HG03469 (cell line): ENCODE measurements around the gene IL17RB.

Experiments used
- ATAC-seq: cut with Tn5 transposase; IDR thresholded peaks from one replicate; pipeline ENCODE4 v1.9.1; 2021; ENCODE audit warnings: mild to moderate bottlenecking, moderate library complexity, moderate number of reproducible peaks; ENCODE audit not compliant: unreplicated experiment

IL17RB gene

GRCh38 chr3:53902067-53902466, 55.7 kb downstream of the IL17RB start:
- no peak for ATAC-seq

- no peak for ATAC-seq
Observed at GRCh38 chr3:53902711-53903110, 56.3 kb downstream of the IL17RB start.

DNA sequence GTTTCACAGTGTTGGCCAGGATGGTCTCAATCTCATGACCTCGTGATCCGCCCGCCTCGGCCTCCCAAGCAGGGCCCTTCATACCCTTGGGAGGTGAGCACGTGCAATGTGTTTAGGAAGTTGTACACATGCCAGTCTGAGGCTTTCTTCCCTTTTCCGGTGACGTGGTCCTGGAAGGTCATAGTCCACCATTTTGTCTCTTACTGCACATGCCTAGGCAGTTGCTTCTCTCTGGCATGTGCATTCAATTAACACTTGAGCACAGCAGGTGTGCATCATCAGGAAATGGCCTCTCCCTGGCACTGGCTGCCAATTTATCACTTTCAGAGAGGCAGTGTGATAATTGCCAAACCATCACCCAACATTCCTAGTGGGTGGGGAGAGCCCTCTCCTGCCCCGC, 67.0 kb downstream of the IL17RB start:
- no peak for ATAC-seq
